CD14-positive monocyte (primary cell): ENCODE data around the gene DYNLRB2. TPM values are rescaled to one million over a fixed set of nuclear protein-coding genes. Genes with fewer than 3 reads are reported as not detected.

ENCODE experiments used
- DNase-seq, 3 donors: peaks; one replicate each; pipeline ENCODE4 v3.0.0-alpha.2; 2011 to 2022
- H2AFZ ChIP-seq: 2 replicates; pipeline ENCODE4 v1.6.0; 2012; ENCODE audit warnings: mild to moderate bottlenecking, low read depth, low read length, inconsistent platforms; ENCODE audit not compliant: insufficient read depth, poor library complexity, severe bottlenecking
- H3K27ac ChIP-seq, 2 donors: 1 replicate in 1 of 2; 2 replicates in 1 of 2; pipeline ENCODE4 v1.5.1; 2012 to 2013; ENCODE audit warnings: low read length in 2 of 2, control low read depth in 1 of 2, inconsistent platforms in 1 of 2, low read depth in 1 of 2, mild to moderate bottlenecking in 1 of 2
- H3K27me3 ChIP-seq, 2 donors: one replicate each; pipeline versions ENCODE4 v1.6.0 to v1.6.1; 2011 to 2013; ENCODE audit warnings: low read length in 2 of 2; ENCODE audit not compliant: control insufficient read depth in 2 of 2, insufficient read depth in 2 of 2
- H3K36me3 ChIP-seq, 2 donors: replicated peaks in 1 of 2; 1 replicate in 1 of 2; 2 replicates in 1 of 2; pipeline versions ENCODE4 v1.5.1 to v1.6.1; 2012 to 2013; ENCODE audit warnings: low read length in 2 of 2, control low read depth in 1 of 2, inconsistent platforms in 1 of 2, mild to moderate bottlenecking in 1 of 2; ENCODE audit not compliant: insufficient read depth in 2 of 2, control insufficient read depth in 1 of 2
- H3K4me1 ChIP-seq, 2 donors: 1 replicate in 1 of 2; 2 replicates in 1 of 2; pipeline versions ENCODE4 v1.5.1 to v1.6.1; 2012 to 2013; ENCODE audit warnings: low read length in 2 of 2, control low read depth in 1 of 2, inconsistent platforms in 1 of 2, mild to moderate bottlenecking in 1 of 2, moderate library complexity in 1 of 2; ENCODE audit not compliant: insufficient read depth in 2 of 2, control insufficient read depth in 1 of 2
- H3K4me2 ChIP-seq: replicated peaks from 2 replicates; pipeline ENCODE3; 2012; ENCODE audit warnings: low read length, moderate library complexity, mild to moderate bottlenecking; ENCODE audit not compliant: poor library complexity, severe bottlenecking; ENCODE audit errors: extremely low read depth
- H3K4me3 ChIP-seq, 3 experiments: fragments of 200-600 bp in 1 of 3; sonication (generic) in 1 of 3; replicated peaks in 1 of 3; 1 replicate in 2 of 3; 2 replicates in 1 of 3; pipeline ENCODE4 v1.5.1; 2011 to 2013; ENCODE audit warnings: low read length in 3 of 3, mild to moderate bottlenecking in 3 of 3, control low read depth in 2 of 3, low read depth in 2 of 3, inconsistent platforms in 1 of 3, moderate library complexity in 1 of 3
- H3K79me2 ChIP-seq: 2 replicates; pipeline ENCODE4 v1.6.0; 2012; ENCODE audit warnings: mild to moderate bottlenecking, control low read depth, inconsistent platforms, low read length, moderate library complexity; ENCODE audit not compliant: insufficient read depth
- H3K9ac ChIP-seq: 2 replicates; pipeline ENCODE4 v1.6.0; 2017; ENCODE audit warnings: low read length, mild to moderate bottlenecking; ENCODE audit not compliant: insufficient read depth, poor library complexity, severe bottlenecking
- H3K9me3 ChIP-seq, 2 donors: replicated peaks in 1 of 2; 1 replicate in 1 of 2; 2 replicates in 1 of 2; pipeline versions ENCODE4 v1.5.1 to v1.6.1; 2012 to 2013; ENCODE audit warnings: low read length in 2 of 2, control low read depth in 1 of 2; ENCODE audit not compliant: control insufficient read depth in 1 of 2, insufficient read depth in 1 of 2
- H4K20me1 ChIP-seq: 2 replicates; pipeline ENCODE4 v1.6.0; 2012; ENCODE audit warnings: mild to moderate bottlenecking, low read length, control low read depth, moderate library complexity; ENCODE audit not compliant: insufficient read depth
- H3K27ac Mint-ChIP-seq, 7 donors: one replicate each; pipeline ENCODE4 v1.8.0; 2020; ENCODE audit warnings: mild to moderate bottlenecking in 7 of 7, mixed read lengths in 7 of 7, moderate library complexity in 6 of 7, inconsistent platforms in 2 of 7
- H3K27me3 Mint-ChIP-seq, 3 donors: one replicate each; pipeline ENCODE4 v1.8.0; 2021 to 2022; ENCODE audit warnings: low read depth in 3 of 3, mild to moderate bottlenecking in 3 of 3, mixed read lengths in 3 of 3, moderate library complexity in 3 of 3, inconsistent platforms in 1 of 3
- H3K36me3 Mint-ChIP-seq, 2 donors: one replicate each; pipeline ENCODE4 v1.8.0; 2020; ENCODE audit warnings: mixed read lengths in 2 of 2, inconsistent platforms in 1 of 2, mild to moderate bottlenecking in 1 of 2
- H3K4me1 Mint-ChIP-seq: one replicate; pipeline ENCODE4 v1.8.0; 2020; ENCODE audit warnings: mild to moderate bottlenecking, mixed read lengths
- H3K4me3 Mint-ChIP-seq, 2 donors: one replicate each; pipeline ENCODE4 v1.8.0; 2020; ENCODE audit warnings: mild to moderate bottlenecking in 2 of 2, mixed read lengths in 2 of 2, moderate library complexity in 1 of 2
- H3K9me3 Mint-ChIP-seq, 7 donors: one replicate each; pipeline ENCODE4 v1.8.0; 2020 to 2022; ENCODE audit warnings: mixed read lengths in 7 of 7, mild to moderate bottlenecking in 6 of 7, moderate library complexity in 6 of 7, inconsistent platforms in 2 of 7
- WGBS: methylation state at CpG from one replicate; pipeline ENCODE4 v1.1.5; 2013; ENCODE audit warnings: missing lambda C conversion rate; ENCODE audit not compliant: insufficient coverage; 5-methylcytosine and 5-hydroxymethylcytosine counted together
- intact Hi-C, 2 donors: fragments of 100-400 bp; cut with micrococcal nuclease; formaldehyde crosslinking; loops; one replicate each; pipeline versions ENCODE4 v1.15.0 to v1.15.1; 2023
- polyA plus RNA-seq, 3 donors: library from polyadenylated mRNA; depleted of rRNA in 1 of 3; unstranded in 2 of 3; stranded (reverse) in 1 of 3; fragments of 300-500 nt in 2 of 3; fragments of >200 nt in 1 of 3; fragmentation: Illumina TruSeq in 2 of 3; gene quantifications; 1 replicate in 2 of 3; 2 replicates in 1 of 3; pipeline ENCODE4 v1.2.3, GENCODE V29; 2012 to 2021
- TF ChIP-seq, protein P1 (sequence below): fragments of 200-600 bp; IDR thresholded peaks from one replicate; pipeline ENCODE4 v1.8.0; 2022; ENCODE audit warnings: antibody characterized with exemption, mild to moderate bottlenecking

Gene DYNLRB2
- polyA plus RNA-seq, 3 donors = not detected

DNA sequence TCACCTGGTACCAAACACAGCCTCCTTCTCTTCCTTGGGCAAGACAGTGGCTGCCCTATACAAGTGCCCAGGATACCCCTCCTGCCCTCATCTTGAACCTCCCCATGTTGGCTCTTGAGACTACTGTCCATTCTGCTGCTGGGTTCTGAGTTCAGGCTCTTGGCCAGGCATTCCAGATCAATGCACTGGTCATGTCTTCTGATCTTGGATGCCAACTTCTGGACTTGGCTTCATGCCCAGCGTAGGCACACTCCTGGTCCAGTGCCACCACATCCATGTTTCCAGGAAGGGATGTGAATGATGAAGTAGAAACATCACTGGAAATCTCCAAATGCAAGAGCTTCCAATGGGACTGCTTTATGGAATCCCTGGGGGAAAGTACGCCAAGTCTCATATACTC lies 51.5 kb downstream of the DYNLRB2 start:
- Histone ChIP-seq H3K9me3 (peaks cover 0 to 2% of the 10 kb centered on the region in 2 donors), H3K36me3 (no peaks in the 10 kb centered on the region), H3K4me1 (no peaks in the 10 kb centered on the region), H2AFZ (no peak overlapping the region), H3K4me2 (no peak overlapping the region), H3K9ac (no peak overlapping the region), H3K27me3 (no peaks in the 10 kb centered on the region), H3K4me3 (no peak overlapping the region), H3K79me2 (no peaks in the 10 kb centered on the region), H3K27ac (no peak overlapping the region), H4K20me1 (no peaks in the 10 kb centered on the region)
- no peak for DNase-seq
- TF ChIP-seq, protein P1, sequence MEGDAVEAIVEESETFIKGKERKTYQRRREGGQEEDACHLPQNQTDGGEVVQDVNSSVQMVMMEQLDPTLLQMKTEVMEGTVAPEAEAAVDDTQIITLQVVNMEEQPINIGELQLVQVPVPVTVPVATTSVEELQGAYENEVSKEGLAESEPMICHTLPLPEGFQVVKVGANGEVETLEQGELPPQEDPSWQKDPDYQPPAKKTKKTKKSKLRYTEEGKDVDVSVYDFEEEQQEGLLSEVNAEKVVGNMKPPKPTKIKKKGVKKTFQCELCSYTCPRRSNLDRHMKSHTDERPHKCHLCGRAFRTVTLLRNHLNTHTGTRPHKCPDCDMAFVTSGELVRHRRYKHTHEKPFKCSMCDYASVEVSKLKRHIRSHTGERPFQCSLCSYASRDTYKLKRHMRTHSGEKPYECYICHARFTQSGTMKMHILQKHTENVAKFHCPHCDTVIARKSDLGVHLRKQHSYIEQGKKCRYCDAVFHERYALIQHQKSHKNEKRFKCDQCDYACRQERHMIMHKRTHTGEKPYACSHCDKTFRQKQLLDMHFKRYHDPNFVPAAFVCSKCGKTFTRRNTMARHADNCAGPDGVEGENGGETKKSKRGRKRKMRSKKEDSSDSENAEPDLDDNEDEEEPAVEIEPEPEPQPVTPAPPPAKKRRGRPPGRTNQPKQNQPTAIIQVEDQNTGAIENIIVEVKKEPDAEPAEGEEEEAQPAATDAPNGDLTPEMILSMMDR = no peak
- H3K27me3 Mint-ChIP-seq = peaks cover 0 to 3% (median 2%) of the 10 kb centered on the region in 3 donors
- no peaks in the 10 kb centered on the region for H3K36me3 Mint-ChIP-seq
- no peak overlapping the region for H3K27ac Mint-ChIP-seq
- peaks cover 1 to 15% (median 11%) of the 10 kb centered on the region in 7 donors for H3K9me3 Mint-ChIP-seq
- 86% methylated on average over 1 of the region's 2 CpGs for WGBS
- no peak overlapping the region for H3K4me3 Mint-ChIP-seq
- intact Hi-C loops = no loop called here
- peaks cover 2% of the 10 kb centered on the region for H3K4me1 Mint-ChIP-seq

DNA sequence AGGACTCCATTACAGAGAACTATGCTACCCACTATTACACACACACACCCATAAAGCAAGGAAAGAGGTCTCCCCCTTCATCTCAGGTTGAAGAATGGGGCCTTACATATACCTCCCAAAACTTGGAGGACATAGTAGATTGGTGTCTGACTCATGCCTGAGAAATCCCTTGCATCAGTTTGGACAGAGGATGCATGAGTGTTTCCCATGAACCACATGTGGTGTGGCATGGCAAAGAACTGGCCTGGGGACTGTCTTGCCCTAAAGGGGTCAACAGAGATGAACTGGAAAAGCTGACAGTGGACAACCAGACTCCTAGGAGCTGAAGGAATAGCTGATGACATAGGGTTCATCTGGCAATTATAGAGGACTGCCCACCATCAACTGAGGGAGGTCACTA lies 54.0 kb downstream of the DYNLRB2 start:
- no peaks in the 10 kb centered on the region for H4K20me1 ChIP-seq
- no peaks in the 10 kb centered on the region for H3K27me3 ChIP-seq
- no peak overlapping the region for H3K9ac ChIP-seq
- DNase-seq = no peak
- H3K4me3 ChIP-seq = no peak overlapping the region
- H3K36me3 ChIP-seq = no peaks in the 10 kb centered on the region
- no peak overlapping the region for H2AFZ ChIP-seq
- H3K79me2 ChIP-seq = no peaks in the 10 kb centered on the region
- no peak overlapping the region for H3K4me2 ChIP-seq
- no peak overlapping the region for H3K4me3 Mint-ChIP-seq
- H3K36me3 Mint-ChIP-seq = no peaks in the 10 kb centered on the region
- no peak overlapping the region for H3K27ac ChIP-seq
- peaks cover 0 to 3% (median 0%) of the 10 kb centered on the region in 3 donors for H3K27me3 Mint-ChIP-seq
- intact Hi-C loops = no loop called here
- H3K4me1 ChIP-seq = no peaks in the 10 kb centered on the region
- no peak overlapping the region for H3K27ac Mint-ChIP-seq
- no peaks in the 10 kb centered on the region for H3K4me1 Mint-ChIP-seq
- H3K9me3 Mint-ChIP-seq = peaks cover 1 to 15% (median 11%) of the 10 kb centered on the region in 7 donors
- H3K9me3 ChIP-seq = peaks cover 0 to 2% of the 10 kb centered on the region in 2 donors
- TF ChIP-seq, protein P1 = no peak
